Omental fat pad (tissue), 4 donors: ENCODE results near the gene SV2A. TPM values are rescaled to one million over a fixed set of nuclear protein-coding genes. Genes with fewer than 3 reads are reported as not detected.
"Not testable (repeated sequence)": the region's sequence is repeated elsewhere in the genome, so short reads cannot be mapped to it uniquely, and the experiment has no call there.

ENCODE experiments used
- ATAC-seq: fragments of 150-250 bp; one replicate; pipeline ENCODE4 v1.9.1; 2016; ENCODE audit warnings: mild to moderate bottlenecking, moderate library complexity; ENCODE audit not compliant: low FRiP score
- DNase-seq: peaks from one replicate; pipeline ENCODE4 v3.0.0-alpha.2; 2019; ENCODE audit warnings: low spot score
- CTCF ChIP-seq, 3 donors: fragments of 450-650 bp; IDR thresholded peaks; one replicate each; pipeline ENCODE4 v1.5.1; 2016 to 2017; ENCODE audit warnings: antibody characterized with exemption in 3 of 3, mild to moderate bottlenecking in 3 of 3, moderate library complexity in 2 of 3
- total RNA-seq, 4 donors: library from RNA; depleted of rRNA; stranded (reverse); fragments of >200 nt; gene quantifications; one replicate each; pipeline ENCODE4 v1.1.0, GENCODE V29; 2016

The SV2A gene
- total RNA-seq, 4 donors from 2014 or later: 0.48 to 1.3 (median 0.70) TPM

GRCh38 chr1:149879556-149879955 is 38.1 kb downstream of the SV2A start:
- ATAC-seq (no peak), DNase-seq (no peak)
- TF ChIP-seq CTCF (IDR thresholded peaks at IDR 0.05): no peak

- ATAC-seq (no peak), DNase-seq (no peak)
- TF ChIP-seq CTCF (IDR thresholded peaks at IDR 0.05): no peak
These were observed 40.3 kb downstream of the SV2A start for GRCh38 chr1:149877211-149877946.

GRCh38 chr1:149873060-149873459 is 44.6 kb downstream of the SV2A start:
- DNase-seq, ATAC-seq: not testable (repeated sequence)

- DNase-seq, ATAC-seq: not testable (repeated sequence)
These were observed 50.8 kb downstream of the SV2A start for GRCh38 chr1:149866887-149867286.

GRCh38 chr1:149861497-149862054 is 56.1 kb downstream of the SV2A start:
- DNase-seq: not testable (repeated sequence)
- peak; percentile 30 for ATAC-seq

GRCh38 chr1:149860684-149861496 is 56.8 kb downstream of the SV2A start:
- ATAC-seq: peak; percentile 79
- not testable (repeated sequence) for DNase-seq

GRCh38 chr1:149860271-149860670 is 57.4 kb downstream of the SV2A start:
- not testable (repeated sequence) for ATAC-seq, DNase-seq

Other genes starting within 250 kb of the SV2A start
- gene FCGR1A, start 135.2 kb downstream of the SV2A start, total RNA-seq: 10 to 100 TPM in 2 of 4 donors, 1 to 10 TPM in 2; 2.5 to 63.8 (median 12.2) TPM
- 10 to 100 TPM; 11.5 to 28.8 (median 25.5) TPM for gene BOLA1, start 18.3 kb downstream of the SV2A start, total RNA-seq
- 10 to 100 TPM in 1 of 4 donors, 1 to 10 TPM in 3; 6.0 to 17.4 (median 9.7) TPM for gene SF3B4, start 10.0 kb upstream of the SV2A start, total RNA-seq
- 1 to 10 TPM; 3.2 to 4.8 (median 4.5) TPM for gene MTMR11, start 19.0 kb upstream of the SV2A start, total RNA-seq
- gene OTUD7B, start 92.9 kb upstream of the SV2A start, total RNA-seq: 10 to 100 TPM; 17.0 to 37.9 (median 27.5) TPM
- 10 to 100 TPM; 18.0 to 42.1 (median 31.1) TPM for gene VPS45, start 149.9 kb upstream of the SV2A start, total RNA-seq
- gene PLEKHO1, start 232.1 kb upstream of the SV2A start, total RNA-seq: 10 to 100 TPM; 16.5 to 68.6 (median 32.8) TPM